ENCODE results near the gene MYH6. TPM values are rescaled to one million over a fixed set of nuclear protein-coding genes. Genes with fewer than 3 reads are reported as not detected.

The MYH6 gene
- total RNA-seq, 1 experiment from 2014 or later, result 0.03 TPM

- Histone ChIP-seq H3K36me3 (replicated peaks; ENCODE audit: control insufficient read depth, insufficient read depth, low read length) (no peaks in the 10 kb centered on the region), H3K27me3 (ENCODE audit: control insufficient read depth, insufficient read depth, low read length) (peaks cover 3% of the 10 kb centered on the region), H3K4me3 (ENCODE audit: insufficient read depth, low read depth, low read length) (no peak within 1 kb of the TSS)
- peak; percentile 94 for DNase-seq
Observed at GRCh38 chr14:23376482-23377197, 31.4 kb downstream of the MYH6 start, which contains the start of gene CMTM5. Gene CMTM5 (plus strand): TSS chr14:23377046. CDS start chr14:23377252, 206 bp downstream.

- Histone ChIP-seq H3K36me3 (replicated peaks; ENCODE audit: control insufficient read depth, insufficient read depth, low read length) (no peaks in the 10 kb centered on the region), H3K27me3 (ENCODE audit: control insufficient read depth, insufficient read depth, low read length) (peaks cover 3% of the 10 kb centered on the region), H3K4me3 (ENCODE audit: insufficient read depth, low read depth, low read length) (no peak overlapping the region)
- DNase-seq, result no peak
Observed at GRCh38 chr14:23375527-23376251, 32.4 kb downstream of the MYH6 start.

- H3K27me3 ChIP-seq (ENCODE audit: control insufficient read depth, insufficient read depth, low read length), result peaks cover 5% of the 10 kb centered on the region
- no peak overlapping the region for H3K4me3 ChIP-seq (ENCODE audit: insufficient read depth, low read depth, low read length)
- no peaks in the 10 kb centered on the region for H3K36me3 ChIP-seq (replicated peaks; ENCODE audit: control insufficient read depth, insufficient read depth, low read length)
- DNase-seq, result no peak
Observed at GRCh38 chr14:23373041-23373440, 35.0 kb downstream of the MYH6 start.

- Histone ChIP-seq H3K27me3 (ENCODE audit: control insufficient read depth, insufficient read depth, low read length) (peaks cover 10% of the 10 kb centered on the region), H3K36me3 (replicated peaks; ENCODE audit: control insufficient read depth, insufficient read depth, low read length) (no peaks in the 10 kb centered on the region), H3K4me3 (ENCODE audit: insufficient read depth, low read depth, low read length) (no peak within 1 kb of the TSS)
- DNase-seq, result no peak
Observed at GRCh38 chr14:23372509-23372908, 35.6 kb downstream of the MYH6 start, which contains the start of gene IL25. Gene IL25 (plus strand): TSS chr14:23372809.

GRCh38 chr14:23371865-23372264 is 36.2 kb downstream of the MYH6 start:
- Histone ChIP-seq H3K4me3 (ENCODE audit: insufficient read depth, low read depth, low read length) (no peak overlapping the region), H3K36me3 (replicated peaks; ENCODE audit: control insufficient read depth, insufficient read depth, low read length) (no peaks in the 10 kb centered on the region), H3K27me3 (ENCODE audit: control insufficient read depth, insufficient read depth, low read length) (peaks cover 9% of the 10 kb centered on the region)
- no peak for DNase-seq

- Histone ChIP-seq H3K36me3 (replicated peaks; ENCODE audit: control insufficient read depth, insufficient read depth, low read length) (no peaks in the 10 kb centered on the region), H3K27me3 (ENCODE audit: control insufficient read depth, insufficient read depth, low read length) (peaks cover 8% of the 10 kb centered on the region), H3K4me3 (ENCODE audit: insufficient read depth, low read depth, low read length) (no peak overlapping the region)
- DNase-seq, result no peak
Observed at GRCh38 chr14:23370221-23370620, 37.9 kb downstream of the MYH6 start.

- no peaks in the 10 kb centered on the region for H3K36me3 ChIP-seq (replicated peaks; ENCODE audit: control insufficient read depth, insufficient read depth, low read length)
- H3K27me3 ChIP-seq (ENCODE audit: control insufficient read depth, insufficient read depth, low read length), result peaks cover 9% of the 10 kb centered on the region
- no peak for DNase-seq
- peak overlapping the region; percentile 84 for H3K4me3 ChIP-seq (ENCODE audit: insufficient read depth, low read depth, low read length)
Observed at GRCh38 chr14:23366426-23366921, 41.6 kb downstream of the MYH6 start.

GRCh38 chr14:23365732-23366425 is 42.2 kb downstream of the MYH6 start:
- Histone ChIP-seq H3K4me3 (ENCODE audit: insufficient read depth, low read depth, low read length) (peak overlapping the region; percentile 84), H3K27me3 (ENCODE audit: control insufficient read depth, insufficient read depth, low read length) (peaks cover 9% of the 10 kb centered on the region)
- DNase-seq, result peak; percentile 97

GRCh38 chr14:23365036-23365731 is 42.9 kb downstream of the MYH6 start, which contains the start of gene EFS:
Gene EFS (minus strand): TSS chr14:23365172. CDS start chr14:23365025, 147 bp downstream.
- Histone ChIP-seq H3K4me3 (ENCODE audit: insufficient read depth, low read depth, low read length) (peak within 1 kb of the TSS; percentile 84), H3K36me3 (replicated peaks; ENCODE audit: control insufficient read depth, insufficient read depth, low read length) (no peaks in the 10 kb centered on the region; the same call in 1 of the 2 replicates), H3K27me3 (ENCODE audit: control insufficient read depth, insufficient read depth, low read length) (peaks cover 9% of the 10 kb centered on the region)
- peak; percentile 88 for DNase-seq

More at GRCh38 chr14:23365732-23366425, 42.2 kb downstream of the MYH6 start:
- H3K36me3 ChIP-seq (replicated peaks; ENCODE audit: control insufficient read depth, insufficient read depth, low read length), result no peaks in the 10 kb centered on the region

GRCh38 chr14:23364164-23365035 is 43.7 kb downstream of the MYH6 start:
- H3K36me3 ChIP-seq (replicated peaks; ENCODE audit: control insufficient read depth, insufficient read depth, low read length), result no peaks in the 10 kb centered on the region; the same call in 1 of the 2 replicates
- peaks cover 9% of the 10 kb centered on the region for H3K27me3 ChIP-seq (ENCODE audit: control insufficient read depth, insufficient read depth, low read length)
- DNase-seq, result peak; percentile 89
- H3K4me3 ChIP-seq (ENCODE audit: insufficient read depth, low read depth, low read length), result peak overlapping the region; percentile 84

- Histone ChIP-seq H3K4me3 (ENCODE audit: insufficient read depth, low read depth, low read length) (no peak overlapping the region), H3K27me3 (ENCODE audit: control insufficient read depth, insufficient read depth, low read length) (peaks cover 2% of the 10 kb centered on the region; the same call in 1 of the 2 replicates), H3K36me3 (replicated peaks; ENCODE audit: control insufficient read depth, insufficient read depth, low read length) (peaks cover 1% of the 10 kb centered on the region; the same call in 1 of the 2 replicates)
- DNase-seq, result peak; percentile 74
Observed at GRCh38 chr14:23362200-23362599, 45.9 kb downstream of the MYH6 start.

- H3K27me3 ChIP-seq (ENCODE audit: control insufficient read depth, insufficient read depth, low read length), result peaks cover 2% of the 10 kb centered on the region; the same call in 1 of the 2 replicates
- no peak for DNase-seq
- H3K4me3 ChIP-seq (ENCODE audit: insufficient read depth, low read depth, low read length), result no peak overlapping the region
- peaks cover 1% of the 10 kb centered on the region; the same call in 1 of the 2 replicates for H3K36me3 ChIP-seq (replicated peaks; ENCODE audit: control insufficient read depth, insufficient read depth, low read length)
Observed at GRCh38 chr14:23361763-23362162, 46.3 kb downstream of the MYH6 start.

- no peak overlapping the region for H3K4me3 ChIP-seq (ENCODE audit: insufficient read depth, low read depth, low read length)
- DNase-seq, result no peak
- H3K36me3 ChIP-seq (replicated peaks; ENCODE audit: control insufficient read depth, insufficient read depth, low read length), result peaks cover 1% of the 10 kb centered on the region; the same call in 1 of the 2 replicates
- peaks cover 2% of the 10 kb centered on the region; the same call in 1 of the 2 replicates for H3K27me3 ChIP-seq (ENCODE audit: control insufficient read depth, insufficient read depth, low read length)
Observed at GRCh38 chr14:23361320-23361719, 46.8 kb downstream of the MYH6 start.
